C4-2B (cell line): ENCODE data around the gene ADAM8.

ENCODE experiments used
- ZFX ChIP-seq: fragments of 450-650 bp; IDR thresholded peaks from 2 replicates; pipeline ENCODE4 v1.6.1; 2017
- TF ChIP-seq, protein P1 (sequence below): fragments of 450-650 bp; conservative IDR thresholded peaks from 2 replicates; pipeline ENCODE4 v1.5.1; 2017; ENCODE audit warnings: mild to moderate bottlenecking

DNA sequence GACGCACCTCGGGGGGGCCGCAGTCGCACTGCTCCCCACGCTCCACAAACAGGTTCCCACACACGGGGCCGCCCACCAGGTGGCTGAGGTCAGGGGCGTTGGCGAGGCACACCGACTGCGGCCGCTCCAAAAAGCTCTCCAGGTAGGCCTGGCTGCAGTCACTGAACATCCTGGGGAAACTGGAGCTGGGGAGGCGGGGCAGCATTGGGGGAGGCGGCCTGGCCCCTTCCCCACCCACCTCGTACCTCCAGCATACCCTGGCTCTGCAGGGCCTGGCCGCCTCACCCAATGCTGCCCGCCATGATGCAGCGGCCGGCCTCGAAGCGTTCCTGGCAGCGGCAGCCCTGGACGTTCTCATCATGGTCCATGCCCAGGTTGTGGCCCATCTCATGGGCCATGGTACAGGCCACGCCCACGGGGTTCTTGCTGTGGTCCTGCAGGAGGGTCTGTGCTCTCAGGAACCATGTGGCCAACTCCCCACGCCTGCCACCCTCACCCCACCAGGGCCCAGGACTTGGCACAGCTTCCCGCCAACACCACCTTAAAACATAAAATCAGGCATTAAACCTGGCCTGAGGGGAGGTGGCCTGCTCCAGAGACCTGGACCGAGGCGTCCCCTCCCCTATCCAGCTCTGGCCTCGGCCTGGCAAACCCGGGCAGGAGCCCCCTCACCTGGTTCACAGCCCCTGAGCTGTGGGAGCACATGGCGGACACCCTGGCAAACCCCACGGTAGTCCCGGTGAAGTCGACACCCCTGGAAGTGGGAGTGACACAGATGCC is 5.0 kb downstream of the ADAM8 start:
- TF ChIP-seq, protein P1, sequence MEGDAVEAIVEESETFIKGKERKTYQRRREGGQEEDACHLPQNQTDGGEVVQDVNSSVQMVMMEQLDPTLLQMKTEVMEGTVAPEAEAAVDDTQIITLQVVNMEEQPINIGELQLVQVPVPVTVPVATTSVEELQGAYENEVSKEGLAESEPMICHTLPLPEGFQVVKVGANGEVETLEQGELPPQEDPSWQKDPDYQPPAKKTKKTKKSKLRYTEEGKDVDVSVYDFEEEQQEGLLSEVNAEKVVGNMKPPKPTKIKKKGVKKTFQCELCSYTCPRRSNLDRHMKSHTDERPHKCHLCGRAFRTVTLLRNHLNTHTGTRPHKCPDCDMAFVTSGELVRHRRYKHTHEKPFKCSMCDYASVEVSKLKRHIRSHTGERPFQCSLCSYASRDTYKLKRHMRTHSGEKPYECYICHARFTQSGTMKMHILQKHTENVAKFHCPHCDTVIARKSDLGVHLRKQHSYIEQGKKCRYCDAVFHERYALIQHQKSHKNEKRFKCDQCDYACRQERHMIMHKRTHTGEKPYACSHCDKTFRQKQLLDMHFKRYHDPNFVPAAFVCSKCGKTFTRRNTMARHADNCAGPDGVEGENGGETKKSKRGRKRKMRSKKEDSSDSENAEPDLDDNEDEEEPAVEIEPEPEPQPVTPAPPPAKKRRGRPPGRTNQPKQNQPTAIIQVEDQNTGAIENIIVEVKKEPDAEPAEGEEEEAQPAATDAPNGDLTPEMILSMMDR = no peak
- TF ChIP-seq ZFX = no peak
